Liver (tissue), 3 donors: ENCODE results near the gene SLC36A3.

Source experiments
- ATF3 ChIP-seq: IDR thresholded peaks from 2 replicates; pipeline ENCODE4 v1.6.1; 2016; ENCODE audit warnings: antibody characterized with exemption
- CTCF ChIP-seq: fragments of 150-350 bp; IDR thresholded peaks from 2 replicates; pipeline ENCODE4 v1.5.1; 2017; ENCODE audit warnings: improper control_type of control experiment, low read depth, low read length; ENCODE audit not compliant: missing input control
- EGR1 ChIP-seq, 2 donors: IDR thresholded peaks; 2 replicates each; pipeline ENCODE4 v1.6.1; 2016 to 2018; ENCODE audit warnings: antibody characterized with exemption in 2 of 2, low read depth in 2 of 2
- HNF4G ChIP-seq: IDR thresholded peaks from 2 replicates; pipeline ENCODE4 v1.6.1; 2016; ENCODE audit warnings: antibody characterized with exemption
- MAX ChIP-seq: IDR thresholded peaks from 2 replicates; pipeline ENCODE4 v1.6.1; 2016; ENCODE audit warnings: antibody characterized with exemption
- RAD21 ChIP-seq, 2 donors: IDR thresholded peaks; 2 replicates each; pipeline ENCODE4 v1.6.1; 2016; ENCODE audit warnings: antibody characterized with exemption in 2 of 2, mild to moderate bottlenecking in 2 of 2
- REST ChIP-seq: IDR thresholded peaks from 2 replicates; pipeline ENCODE4 v1.6.1; 2016; ENCODE audit warnings: antibody characterized with exemption, mild to moderate bottlenecking
- SP1 ChIP-seq: IDR thresholded peaks from 2 replicates; pipeline ENCODE4 v1.6.1; 2018; ENCODE audit warnings: antibody characterized with exemption, mild to moderate bottlenecking
- TAF1 ChIP-seq: conservative IDR thresholded peaks from 2 replicates; pipeline ENCODE4 v1.6.1; 2016; ENCODE audit warnings: antibody characterized with exemption, mild to moderate bottlenecking
- donor health status: healthy.
- donor health status: healthy.

GRCh38 chr5:151285683-151286082 is 17.9 kb downstream of the SLC36A3 start:
- TF ChIP-seq CTCF (no peak), MAX (no peak), SP1 (no peak), REST (no peak), RAD21 (IDR thresholded peaks at IDR 0.05) (no peak), TAF1 (no peak), EGR1 (IDR thresholded peaks at IDR 0.05; ENCODE audit: low read depth in 2 of 2) (no peak), ATF3 (no peak), HNF4G (no peak)
